Measurements from ENCODE around the gene ARL14.
"Not testable (repeated sequence)": the region's sequence is repeated elsewhere in the genome, so short reads cannot be mapped to it uniquely, and the experiment has no call there.

ARL14 gene

DNA sequence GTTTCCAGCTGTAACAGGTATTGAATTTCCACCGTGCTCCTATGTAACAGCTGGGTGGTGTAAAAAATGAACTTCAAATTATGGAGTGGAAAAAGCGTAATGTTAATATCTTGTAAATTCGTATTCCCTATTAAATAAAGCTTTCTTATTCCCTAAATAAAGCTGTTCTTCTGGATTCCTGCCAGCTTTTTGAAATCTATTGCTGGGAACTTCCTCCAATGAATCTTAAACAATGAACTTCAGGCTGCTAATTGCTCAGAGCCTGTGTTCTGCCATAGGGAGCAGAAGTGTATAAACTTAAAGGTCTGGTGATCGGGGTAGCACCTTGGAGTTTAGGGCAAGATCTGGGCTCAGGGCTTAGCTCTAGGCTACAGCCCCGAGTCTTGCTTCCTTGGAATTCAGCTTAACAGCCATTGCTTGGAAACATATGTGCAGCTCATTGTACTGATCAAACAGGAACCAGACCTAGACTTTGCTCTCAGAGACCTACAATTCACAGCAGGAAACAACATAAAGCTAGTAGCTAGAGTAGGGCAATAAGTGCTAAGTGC is 1.4 kb downstream of the ARL14 start:
- DNase-seq, result no peak

- DNase-seq, result no peak
These were observed 7.4 kb downstream of the ARL14 start for GRCh38 chr3:160684368-160684740.

DNA sequence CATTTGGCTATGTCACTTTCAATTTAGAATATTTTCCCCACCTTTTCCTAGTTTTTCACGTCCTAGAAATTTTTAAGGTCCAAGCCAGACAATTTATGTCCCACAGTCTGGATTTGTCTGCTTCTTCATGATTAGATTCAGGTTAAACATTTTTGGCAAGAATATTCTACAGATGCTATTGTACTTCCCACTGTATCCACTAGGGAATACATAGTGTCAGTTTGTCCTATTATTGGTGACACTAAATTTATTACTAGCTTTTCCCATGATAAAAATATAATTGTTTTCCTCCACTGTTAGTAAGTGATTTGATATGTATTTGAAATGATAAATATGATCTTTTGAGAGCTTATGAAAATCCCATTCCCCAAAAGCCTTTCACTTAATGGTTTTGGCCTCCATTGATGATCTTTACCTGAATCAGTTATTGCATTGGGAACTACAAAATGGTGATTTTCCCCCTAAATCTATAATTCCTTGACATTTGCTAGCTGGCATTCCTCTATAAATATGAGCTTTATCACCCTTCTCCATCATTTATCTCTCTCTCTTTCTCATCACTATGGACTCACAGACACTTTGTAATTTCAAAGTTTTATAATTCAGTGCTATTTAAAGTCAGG is 8.3 kb downstream of the ARL14 start:
- no peak for DNase-seq

- DNase-seq, result no peak
These were observed 10.1 kb downstream of the ARL14 start for GRCh38 chr3:160686955-160687535.

DNA sequence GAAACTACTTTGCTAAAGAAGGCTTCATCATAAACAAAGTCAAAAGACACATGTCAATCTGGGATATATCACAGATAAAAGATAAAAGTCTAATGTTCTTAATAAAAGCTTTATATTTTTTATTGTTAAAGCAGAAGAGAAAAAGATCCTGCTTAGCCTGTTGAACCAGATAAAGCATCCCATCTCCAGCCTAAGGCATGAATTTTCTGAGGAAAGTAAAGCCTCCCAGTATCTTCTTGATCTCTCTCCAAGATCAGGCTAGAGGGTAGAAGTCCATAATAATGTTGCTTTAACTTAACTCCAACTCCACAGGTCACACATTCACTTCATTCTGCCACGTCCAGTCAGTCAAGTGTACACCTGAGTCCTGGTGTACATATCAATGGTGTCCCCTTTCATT is 14.2 kb downstream of the ARL14 start:
- DNase-seq, result no peak

GRCh38 chr3:160691962-160692361 is 15.0 kb downstream of the ARL14 start:
- no peak for DNase-seq

DNA sequence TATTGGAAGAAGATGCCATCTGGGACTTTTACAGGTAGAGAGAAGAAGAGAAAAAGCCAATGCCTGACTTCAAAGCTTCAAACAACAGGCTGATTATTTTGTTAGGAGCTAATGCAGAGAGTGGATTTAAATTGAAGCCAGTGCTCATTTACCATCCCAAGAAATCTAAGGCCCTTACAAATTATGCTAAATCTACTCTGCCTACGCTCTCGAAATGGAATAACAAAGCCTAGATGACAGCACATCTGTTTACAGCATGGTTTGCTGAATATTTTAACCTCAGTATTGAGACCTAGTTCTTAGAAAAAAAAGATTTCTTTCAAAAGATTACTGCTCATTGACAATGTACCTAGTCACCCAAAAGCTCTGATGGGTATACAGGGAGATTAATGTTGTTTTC is 16.2 kb downstream of the ARL14 start:
- no peak for DNase-seq

DNA sequence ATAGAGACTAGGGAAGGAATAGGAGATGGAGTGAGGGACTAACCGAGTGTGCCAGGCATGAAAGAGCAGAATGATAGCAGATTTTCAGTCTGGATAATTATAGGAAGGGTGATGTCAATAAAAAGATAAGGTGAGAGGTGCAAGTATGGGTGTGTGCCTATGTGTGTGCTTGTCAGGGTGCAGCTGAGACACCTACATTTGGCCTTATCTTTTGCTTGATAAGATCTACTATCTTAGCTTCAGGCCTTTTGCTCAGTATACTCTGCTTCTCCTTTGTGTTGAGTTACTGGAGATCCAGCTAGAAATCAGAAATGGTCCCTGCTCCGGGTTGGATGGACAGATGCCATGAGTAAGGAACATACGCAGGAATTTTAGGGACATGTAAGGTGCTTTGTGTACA is 17.4 kb downstream of the ARL14 start:
- no peak for DNase-seq

- no peak for DNase-seq
These were observed 18.0 kb downstream of the ARL14 start for GRCh38 chr3:160695003-160695402.

DNA sequence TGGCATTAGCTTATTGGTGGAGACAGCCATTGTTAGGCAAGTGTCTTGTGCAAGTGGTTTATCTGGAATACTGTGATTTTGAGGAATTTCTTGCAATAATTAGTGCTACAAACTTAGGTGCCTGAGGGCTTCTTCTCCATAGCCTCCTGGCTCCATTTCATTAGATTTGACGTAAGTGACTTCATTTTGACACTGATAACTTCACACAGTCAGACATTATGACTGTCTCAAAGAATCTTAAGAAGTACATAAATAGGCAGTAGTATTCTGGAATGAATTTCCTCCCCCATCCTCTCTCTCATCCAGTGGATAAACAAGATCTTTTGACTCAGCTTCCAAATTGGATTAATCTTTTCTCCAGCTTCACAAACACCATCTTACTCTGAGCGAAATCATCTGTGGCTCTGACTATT is 19.0 kb downstream of the ARL14 start:
- no peak for DNase-seq

- no peak for DNase-seq
These were observed 20.8 kb downstream of the ARL14 start for GRCh38 chr3:160697637-160698380.

- DNase-seq, result no peak
These were observed 21.7 kb downstream of the ARL14 start for GRCh38 chr3:160698599-160699195.

- no peak for DNase-seq
These were observed 24.5 kb downstream of the ARL14 start for GRCh38 chr3:160701490-160701889.

GRCh38 chr3:160702290-160702689 is 25.3 kb downstream of the ARL14 start:
- no peak for DNase-seq

DNA sequence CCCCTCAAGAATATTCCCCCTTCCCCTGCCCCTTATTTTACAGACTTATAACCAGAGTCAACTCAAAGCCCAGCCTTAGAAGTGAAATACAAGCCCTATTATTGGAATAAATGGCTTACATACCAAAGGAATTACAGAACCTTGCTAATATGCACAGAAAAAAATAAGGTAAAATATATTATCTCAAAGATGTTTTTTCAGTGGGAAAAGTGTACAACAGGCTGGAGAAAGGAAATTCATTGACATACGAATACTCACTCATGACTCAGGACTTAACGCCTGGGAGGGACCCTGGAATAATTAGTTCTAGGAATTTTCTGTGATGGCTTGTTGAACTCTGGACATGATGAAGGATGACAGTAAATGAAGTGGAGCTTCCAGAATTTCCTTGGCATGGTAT is 27.0 kb downstream of the ARL14 start:
- no peak for DNase-seq

- DNase-seq, result peak; percentile 39
These were observed 30.3 kb downstream of the ARL14 start for GRCh38 chr3:160707187-160707794.

DNA sequence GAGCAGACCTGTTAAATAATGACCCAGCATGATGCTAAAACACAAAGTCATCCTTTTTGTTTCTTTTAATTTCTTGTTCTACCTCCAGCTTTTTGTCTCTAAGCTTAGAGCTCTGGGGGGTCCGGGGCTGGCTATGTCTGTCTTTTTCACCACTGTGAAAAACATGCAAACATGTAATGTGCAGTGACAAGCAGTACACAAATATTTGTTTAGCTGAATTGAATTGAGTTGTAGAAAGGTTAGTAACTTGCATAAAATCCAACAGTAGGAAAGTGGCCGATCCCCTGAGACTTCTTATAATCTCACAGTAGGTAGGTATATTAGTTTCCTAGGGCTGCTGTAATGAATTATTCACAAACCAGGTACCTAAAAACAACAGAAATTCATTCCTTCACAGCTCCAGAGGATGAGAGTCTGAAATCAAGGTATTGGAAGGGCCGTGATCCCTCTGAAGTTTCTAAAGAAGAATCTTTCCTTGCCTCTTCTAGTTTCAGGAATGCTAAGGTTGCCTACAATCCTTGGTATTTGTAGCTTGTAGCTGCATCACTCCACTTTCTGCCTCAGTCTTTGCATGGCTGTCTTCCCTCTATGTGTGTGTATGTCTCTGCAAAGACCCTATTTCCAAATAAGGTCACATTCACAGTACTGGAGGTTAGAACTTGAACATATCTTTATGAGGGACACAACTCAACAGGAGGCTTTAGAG is 32.7 kb downstream of the ARL14 start:
- no peak for DNase-seq

- DNase-seq, result not testable (repeated sequence)
These were observed 36.2 kb downstream of the ARL14 start for GRCh38 chr3:160713144-160713543.

GRCh38 chr3:160719710-160720109 is 42.8 kb downstream of the ARL14 start:
- DNase-seq, result no peak

- DNase-seq, result no peak
These were observed 43.3 kb downstream of the ARL14 start for GRCh38 chr3:160720123-160720746.

- DNase-seq, result no peak
These were observed 45.4 kb downstream of the ARL14 start for GRCh38 chr3:160722331-160722730.

GRCh38 chr3:160725338-160725737 is 48.4 kb downstream of the ARL14 start:
- DNase-seq, result no peak

Data from femur (tissue), 1 donor.